ENCODE data around the gene NBAS.

The NBAS gene

GRCh38 chr2:15241929-15242328 lies 319.2 kb downstream of the NBAS start:
- Histone ChIP-seq H4K20me1 (ENCODE audit: insufficient read depth, low read length) (no peaks in the 10 kb centered on the region), H3K9me2 (ENCODE audit: low read depth, low read length) (no peaks in the 10 kb centered on the region), H3F3A (ENCODE audit: insufficient read depth, low read length) (no peaks in the 10 kb centered on the region), H3K36me3 (ENCODE audit: insufficient read depth, low read length) (no peaks in the 10 kb centered on the region), H3K4me3 (ENCODE audit: low read depth, low read length, poor library complexity, severe bottlenecking) (no peak overlapping the region), H3K4me1 (ENCODE audit: insufficient read depth, low read length, severe bottlenecking) (no peaks in the 10 kb centered on the region), H3K27ac (ENCODE audit: low read depth, low read length, poor library complexity, severe bottlenecking) (no peak overlapping the region), H3K79me2 (ENCODE audit: insufficient read depth, low read length) (no peaks in the 10 kb centered on the region), H3K4me2 (ENCODE audit: low read length) (no peak overlapping the region), H3K27me3 (ENCODE audit: insufficient read depth, low read length) (no peaks in the 10 kb centered on the region), H3K9me3 (ENCODE audit: low read length) (no peaks in the 10 kb centered on the region), H2AFZ (ENCODE audit: low read length) (no peak overlapping the region), H3K9ac (ENCODE audit: low read length) (no peak overlapping the region)
- TF ChIP-seq EZH2 (IDR thresholded peaks at IDR 0.05; ENCODE audit: borderline replicate concordance, low read length) (no peak), CTCF (IDR thresholded peaks at IDR 0.05; ENCODE audit: low read length) (no peak)

GRCh38 chr2:15241201-15241600 lies 319.9 kb downstream of the NBAS start:
- Histone ChIP-seq H3K4me3 (ENCODE audit: low read depth, low read length, poor library complexity, severe bottlenecking) (no peak overlapping the region), H4K20me1 (ENCODE audit: insufficient read depth, low read length) (no peaks in the 10 kb centered on the region), H3K27me3 (ENCODE audit: insufficient read depth, low read length) (no peaks in the 10 kb centered on the region), H3F3A (ENCODE audit: insufficient read depth, low read length) (no peaks in the 10 kb centered on the region), H3K9me3 (ENCODE audit: low read length) (no peaks in the 10 kb centered on the region), H2AFZ (ENCODE audit: low read length) (no peak overlapping the region), H3K4me1 (ENCODE audit: insufficient read depth, low read length, severe bottlenecking) (no peaks in the 10 kb centered on the region), H3K79me2 (ENCODE audit: insufficient read depth, low read length) (no peaks in the 10 kb centered on the region), H3K9me2 (ENCODE audit: low read depth, low read length) (no peaks in the 10 kb centered on the region), H3K9ac (ENCODE audit: low read length) (no peak overlapping the region), H3K4me2 (ENCODE audit: low read length) (no peak overlapping the region), H3K27ac (ENCODE audit: low read depth, low read length, poor library complexity, severe bottlenecking) (no peak overlapping the region), H3K36me3 (ENCODE audit: insufficient read depth, low read length) (no peaks in the 10 kb centered on the region)
- TF ChIP-seq EZH2 (IDR thresholded peaks at IDR 0.05; ENCODE audit: borderline replicate concordance, low read length): no peak
- TF ChIP-seq CTCF (IDR thresholded peaks at IDR 0.05; ENCODE audit: low read length): no peak

- Histone ChIP-seq H3K4me3 (ENCODE audit: low read depth, low read length, poor library complexity, severe bottlenecking) (no peak overlapping the region), H3K9ac (ENCODE audit: low read length) (no peak overlapping the region), H3K36me3 (ENCODE audit: insufficient read depth, low read length) (0 out of 2 replicates have a peak, but pooled peaks cover 4% of the 10 kb centered on the region), H3K79me2 (ENCODE audit: insufficient read depth, low read length) (no peaks in the 10 kb centered on the region), H4K20me1 (ENCODE audit: insufficient read depth, low read length) (no peaks in the 10 kb centered on the region), H3K9me2 (ENCODE audit: low read depth, low read length) (no peaks in the 10 kb centered on the region), H2AFZ (ENCODE audit: low read length) (no peak overlapping the region), H3K27ac (ENCODE audit: low read depth, low read length, poor library complexity, severe bottlenecking) (no peak overlapping the region), H3K4me1 (ENCODE audit: insufficient read depth, low read length, severe bottlenecking) (no peaks in the 10 kb centered on the region), H3K4me2 (ENCODE audit: low read length) (no peak overlapping the region), H3K27me3 (ENCODE audit: insufficient read depth, low read length) (no peaks in the 10 kb centered on the region), H3F3A (ENCODE audit: insufficient read depth, low read length) (no peaks in the 10 kb centered on the region), H3K9me3 (ENCODE audit: low read length) (no peaks in the 10 kb centered on the region)
- TF ChIP-seq EZH2 (IDR thresholded peaks at IDR 0.05; ENCODE audit: borderline replicate concordance, low read length) (no peak), CTCF (IDR thresholded peaks at IDR 0.05; ENCODE audit: low read length) (no peak)
These were observed 323.1 kb downstream of the NBAS start for GRCh38 chr2:15238028-15238427.

Measured in OCI-LY1 (cell line).